VCaP (cell line): ENCODE measurements around the gene MAN2A1.

Experiments used
- H3K27ac ChIP-seq: fragments of 450-650 bp; 2 replicates; pipeline ENCODE4 v1.5.1; 2017
- CTCF ChIP-seq: fragments of 450-650 bp; conservative IDR thresholded peaks from 2 replicates; pipeline ENCODE4 v1.5.1; 2017; ENCODE audit warnings: mild to moderate bottlenecking, moderate library complexity

MAN2A1 gene

DNA sequence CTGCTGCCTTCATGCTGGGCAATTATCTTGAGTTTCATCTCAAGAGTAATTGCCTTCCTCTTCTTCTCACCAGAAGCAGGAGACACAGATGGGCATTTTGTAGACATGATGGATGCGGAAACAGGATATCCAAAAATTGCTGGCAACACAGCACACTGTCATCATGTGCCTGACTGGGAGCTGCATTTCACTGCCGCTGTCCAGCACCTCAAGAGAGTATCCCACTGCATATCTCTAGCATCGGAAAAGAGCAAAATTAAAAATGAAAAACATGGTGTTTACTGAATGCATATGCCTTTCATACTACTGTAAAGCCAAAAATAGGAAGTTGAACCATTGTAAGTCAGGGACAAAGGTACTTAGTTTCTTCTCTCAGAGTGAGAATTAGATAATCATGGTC, 210.7 kb downstream of the MAN2A1 start:
- no peak for TF ChIP-seq CTCF
- H3K27ac ChIP-seq, result no peak overlapping the region

GRCh38 chr5:109900911-109901627, 211.3 kb downstream of the MAN2A1 start:
- H3K27ac ChIP-seq, result no peak overlapping the region
- TF ChIP-seq CTCF, result no peak

DNA sequence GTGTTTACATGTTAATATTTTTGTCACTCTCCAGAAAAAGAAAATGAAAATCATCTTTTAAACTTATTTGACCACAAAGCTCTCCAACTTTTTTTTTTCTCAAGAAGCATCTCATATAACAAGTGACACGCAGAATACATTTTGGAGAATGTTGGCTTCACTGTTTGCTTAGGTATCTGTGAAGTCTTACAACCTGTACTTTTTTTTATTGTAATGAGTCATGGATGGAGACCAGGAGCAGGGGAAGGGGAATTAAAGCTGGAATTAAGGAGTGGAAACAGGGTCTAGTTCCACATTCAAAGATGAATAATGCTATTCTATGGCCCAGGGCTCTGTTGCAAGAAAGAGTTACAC, 211.9 kb downstream of the MAN2A1 start:
- H3K27ac ChIP-seq, result no peak overlapping the region
- no peak for TF ChIP-seq CTCF

DNA sequence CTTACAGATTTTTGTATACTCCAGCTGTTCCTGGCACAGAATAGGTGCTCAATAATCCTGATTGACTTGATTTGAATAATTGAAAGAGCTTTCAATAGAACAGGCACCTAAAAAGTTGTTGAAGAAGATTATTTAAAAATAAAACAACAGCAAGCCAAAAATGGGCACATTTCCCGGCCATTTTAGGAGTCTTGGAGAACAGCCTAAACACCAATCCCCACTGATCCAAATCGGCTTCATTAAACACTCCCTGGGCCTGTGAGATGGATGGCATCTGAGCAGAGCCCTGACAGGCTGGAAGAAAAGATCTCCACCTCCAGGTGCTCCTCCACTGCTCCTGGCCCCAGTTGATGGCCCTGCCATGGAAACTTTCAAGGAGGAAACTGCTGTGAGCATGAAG, 213.3 kb downstream of the MAN2A1 start:
- no peak for TF ChIP-seq CTCF
- no peak overlapping the region for H3K27ac ChIP-seq

GRCh38 chr5:109905906-109906305, 216.2 kb downstream of the MAN2A1 start:
- no peak for TF ChIP-seq CTCF
- H3K27ac ChIP-seq, result no peak overlapping the region

- H3K27ac ChIP-seq, result no peak overlapping the region
- no peak for TF ChIP-seq CTCF
These were observed 217.5 kb downstream of the MAN2A1 start for GRCh38 chr5:109907189-109907588.

GRCh38 chr5:109907731-109908130, 218.0 kb downstream of the MAN2A1 start:
- no peak for TF ChIP-seq CTCF

GRCh38 chr5:109908366-109908765, 218.6 kb downstream of the MAN2A1 start:
- no peak for TF ChIP-seq CTCF
- H3K27ac ChIP-seq, result no peak overlapping the region

More at GRCh38 chr5:109907731-109908130, 218.0 kb downstream of the MAN2A1 start:
- H3K27ac ChIP-seq, result no peak overlapping the region
